K562 (cell line): Measurements from ENCODE around the gene NFATC3. TPM values are rescaled to one million over a fixed set of nuclear protein-coding genes. Genes with fewer than 3 reads are reported as not detected.
A peak's percentile ranks its signal among the peaks of the same experiment; 100 is the strongest.

ENCODE experiments used
- ELF4 ChIP-seq: fragments of 450-650 bp; formaldehyde crosslinking; IDR thresholded peaks from 2 replicates; pipeline ENCODE4 v1.4.0; 2022; ENCODE audit warnings: missing genetic modification characterization
- HDAC6 ChIP-seq: IDR thresholded peaks from 2 replicates; pipeline ENCODE4 v1.6.1; 2012; ENCODE audit warnings: low read depth, mild to moderate bottlenecking, control low read depth, inconsistent platforms, low read length, moderate library complexity
- HMG20A ChIP-seq: fragments of 450-650 bp; formaldehyde crosslinking; conservative IDR thresholded peaks from 2 replicates; pipeline ENCODE4 v1.4.0; 2020; ENCODE audit warnings: mild to moderate bottlenecking, mixed read lengths
- MIER1 ChIP-seq: fragments of 450-650 bp; IDR thresholded peaks from 2 replicates; pipeline ENCODE4 v1.6.1; 2016; ENCODE audit warnings: antibody characterized with exemption, mild to moderate bottlenecking, low read depth
- NR4A1 ChIP-seq, 2 experiments: fragments of 250-450 bp in 1 of 2; fragments of 450-650 bp in 1 of 2; sonication (Bioruptor Pico) in 1 of 2; IDR thresholded peaks; 2 replicates each; pipeline versions ENCODE4 v1.4.0 to v1.6.1; 2016 to 2020; ENCODE audit warnings: mild to moderate bottlenecking in 2 of 2, missing compliant biosample characterization in 1 of 2, missing genetic modification characterization in 1 of 2, moderate library complexity in 1 of 2
- PTTG1 ChIP-seq: fragments of 450-650 bp; IDR thresholded peaks from 2 replicates; pipeline ENCODE4 v1.6.1; 2016; ENCODE audit warnings: low read depth, mild to moderate bottlenecking, missing genetic modification characterization, missing compliant biosample characterization
- RBM34 ChIP-seq: fragments of 200-400 bp; formaldehyde crosslinking; IDR thresholded peaks from 2 replicates; pipeline ENCODE4 v1.6.1; 2018; ENCODE audit warnings: low read length, borderline replicate concordance; ENCODE audit not compliant: insufficient read depth
- SAFB ChIP-seq: fragments of 200-400 bp; formaldehyde crosslinking; IDR thresholded peaks from 2 replicates; pipeline ENCODE4 v1.6.1; 2017; ENCODE audit warnings: low read depth, low read length, borderline replicate concordance
- TARDBP ChIP-seq: fragments of 450-650 bp; IDR thresholded peaks from 2 replicates; pipeline ENCODE4 v1.6.1; 2016
- ZNF121 ChIP-seq: sonication (generic); formaldehyde crosslinking; conservative IDR thresholded peaks from 2 replicates; pipeline ENCODE4 v1.8.0; 2022; ENCODE audit warnings: missing genetic modification reagents
- ZNF445 ChIP-seq: fragments of 250-450 bp; sonication (Bioruptor Pico); IDR thresholded peaks from 2 replicates; pipeline ENCODE4 v1.4.0; 2020; ENCODE audit warnings: low read depth, mild to moderate bottlenecking, moderate library complexity
- polyA plus RNA-seq, 8 experiments: library from polyadenylated mRNA; depleted of rRNA in 4 of 8; stranded (reverse) in 5 of 8; unstranded in 3 of 8; fragments of >200 nt; fragmentation: Nextera tagmentation in 2 of 8; fragmentation: Illumina TruSeq in 1 of 8; extraction: Ambion mirVana in 2 of 8; extraction: Trizol in 1 of 8; gene quantifications; 2 replicates each; pipeline versions ENCODE4 v1.2.1 to v1.2.3, GENCODE V29; 2011 to 2014; ENCODE audit warnings: inconsistent platforms in 1 of 8, missing spikeins in 1 of 8
- total RNA-seq, 7 experiments: library from RNA; depleted of rRNA in 6 of 7; stranded (reverse); fragments of >200 nt in 6 of 7; fragmentation: Illumina TruSeq in 2 of 7; extraction: Trizol in 2 of 7; gene quantifications; 2 replicates each; pipeline versions ENCODE4 v1.2.1 to v1.2.3, GENCODE V29; 2011 to 2021; ENCODE audit warnings: low replicate concordance in 1 of 7
- TF ChIP-seq, protein P1 (sequence below), 2 experiments: fragments of 450-650 bp; formaldehyde crosslinking in 1 of 2; IDR thresholded peaks; 2 replicates each; pipeline versions ENCODE4 v1.4.0 to v1.6.1; 2014 to 2020; ENCODE audit warnings: mild to moderate bottlenecking in 2 of 2, borderline replicate concordance in 1 of 2, low read depth in 1 of 2
- TF ChIP-seq, protein P2 (sequence below): IDR thresholded peaks from 2 replicates; pipeline ENCODE4 v1.6.1; 2011; ENCODE audit warnings: borderline replicate concordance, low read depth, mild to moderate bottlenecking, moderate library complexity, low read length; ENCODE audit not compliant: insufficient read depth, poor library complexity, severe bottlenecking
- TF ChIP-seq, protein P3 (sequence below): IDR thresholded peaks from 2 replicates; pipeline ENCODE4 v1.6.1; 2012; ENCODE audit warnings: low read depth, low read length, improper control_type of control experiment, borderline replicate concordance

NFATC3 gene
- total and polyA plus RNA-seq, 9 of the 15 experiments (the other 6 are each of a cell fraction or from before 2014, with no cell fraction given) = 15.7 to 98.4 (median 59.4) TPM

- TF ChIP-seq ZNF121 (CRISPR knock-in tag) (no peak; the same call in 1 of the 2 replicates), RBM34 (no peak), MIER1 (no peak), SAFB (peak; percentile 85), HDAC6 (no peak), ZNF445 (CRISPR knock-in tag) (no peak), NR4A1 (CRISPR knock-in tag; IDR thresholded peaks at IDR 0.05) (peak; percentile 31; the same call in 1 of the 2 replicates), NR4A1 (tag; IDR thresholded peaks at IDR 0.05) (0 out of 2 replicates have a peak, but pooled peaks have one; percentile 52), PTTG1 (tag) (no peak), ELF4 (CRISPR knock-in tag) (peak; percentile 69), TARDBP (0 out of 2 replicates have a peak, but pooled peaks have one; percentile 38), HMG20A (CRISPR knock-in tag) (no peak)
- TF ChIP-seq, protein P1, sequence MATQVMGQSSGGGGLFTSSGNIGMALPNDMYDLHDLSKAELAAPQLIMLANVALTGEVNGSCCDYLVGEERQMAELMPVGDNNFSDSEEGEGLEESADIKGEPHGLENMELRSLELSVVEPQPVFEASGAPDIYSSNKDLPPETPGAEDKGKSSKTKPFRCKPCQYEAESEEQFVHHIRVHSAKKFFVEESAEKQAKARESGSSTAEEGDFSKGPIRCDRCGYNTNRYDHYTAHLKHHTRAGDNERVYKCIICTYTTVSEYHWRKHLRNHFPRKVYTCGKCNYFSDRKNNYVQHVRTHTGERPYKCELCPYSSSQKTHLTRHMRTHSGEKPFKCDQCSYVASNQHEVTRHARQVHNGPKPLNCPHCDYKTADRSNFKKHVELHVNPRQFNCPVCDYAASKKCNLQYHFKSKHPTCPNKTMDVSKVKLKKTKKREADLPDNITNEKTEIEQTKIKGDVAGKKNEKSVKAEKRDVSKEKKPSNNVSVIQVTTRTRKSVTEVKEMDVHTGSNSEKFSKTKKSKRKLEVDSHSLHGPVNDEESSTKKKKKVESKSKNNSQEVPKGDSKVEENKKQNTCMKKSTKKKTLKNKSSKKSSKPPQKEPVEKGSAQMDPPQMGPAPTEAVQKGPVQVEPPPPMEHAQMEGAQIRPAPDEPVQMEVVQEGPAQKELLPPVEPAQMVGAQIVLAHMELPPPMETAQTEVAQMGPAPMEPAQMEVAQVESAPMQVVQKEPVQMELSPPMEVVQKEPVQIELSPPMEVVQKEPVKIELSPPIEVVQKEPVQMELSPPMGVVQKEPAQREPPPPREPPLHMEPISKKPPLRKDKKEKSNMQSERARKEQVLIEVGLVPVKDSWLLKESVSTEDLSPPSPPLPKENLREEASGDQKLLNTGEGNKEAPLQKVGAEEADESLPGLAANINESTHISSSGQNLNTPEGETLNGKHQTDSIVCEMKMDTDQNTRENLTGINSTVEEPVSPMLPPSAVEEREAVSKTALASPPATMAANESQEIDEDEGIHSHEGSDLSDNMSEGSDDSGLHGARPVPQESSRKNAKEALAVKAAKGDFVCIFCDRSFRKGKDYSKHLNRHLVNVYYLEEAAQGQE (IDR thresholded peaks at IDR 0.05; ENCODE audit: borderline replicate concordance) = peak; percentile 33
- TF ChIP-seq, protein P1 (CRISPR knock-in tag; IDR thresholded peaks at IDR 0.05; ENCODE audit: low read depth) = 0 out of 2 replicates have a peak, but pooled peaks have one; percentile 58
- TF ChIP-seq, protein P2, sequence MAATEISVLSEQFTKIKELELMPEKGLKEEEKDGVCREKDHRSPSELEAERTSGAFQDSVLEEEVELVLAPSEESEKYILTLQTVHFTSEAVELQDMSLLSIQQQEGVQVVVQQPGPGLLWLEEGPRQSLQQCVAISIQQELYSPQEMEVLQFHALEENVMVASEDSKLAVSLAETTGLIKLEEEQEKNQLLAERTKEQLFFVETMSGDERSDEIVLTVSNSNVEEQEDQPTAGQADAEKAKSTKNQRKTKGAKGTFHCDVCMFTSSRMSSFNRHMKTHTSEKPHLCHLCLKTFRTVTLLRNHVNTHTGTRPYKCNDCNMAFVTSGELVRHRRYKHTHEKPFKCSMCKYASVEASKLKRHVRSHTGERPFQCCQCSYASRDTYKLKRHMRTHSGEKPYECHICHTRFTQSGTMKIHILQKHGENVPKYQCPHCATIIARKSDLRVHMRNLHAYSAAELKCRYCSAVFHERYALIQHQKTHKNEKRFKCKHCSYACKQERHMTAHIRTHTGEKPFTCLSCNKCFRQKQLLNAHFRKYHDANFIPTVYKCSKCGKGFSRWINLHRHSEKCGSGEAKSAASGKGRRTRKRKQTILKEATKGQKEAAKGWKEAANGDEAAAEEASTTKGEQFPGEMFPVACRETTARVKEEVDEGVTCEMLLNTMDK = peak; percentile 11
- TF ChIP-seq, protein P3, sequence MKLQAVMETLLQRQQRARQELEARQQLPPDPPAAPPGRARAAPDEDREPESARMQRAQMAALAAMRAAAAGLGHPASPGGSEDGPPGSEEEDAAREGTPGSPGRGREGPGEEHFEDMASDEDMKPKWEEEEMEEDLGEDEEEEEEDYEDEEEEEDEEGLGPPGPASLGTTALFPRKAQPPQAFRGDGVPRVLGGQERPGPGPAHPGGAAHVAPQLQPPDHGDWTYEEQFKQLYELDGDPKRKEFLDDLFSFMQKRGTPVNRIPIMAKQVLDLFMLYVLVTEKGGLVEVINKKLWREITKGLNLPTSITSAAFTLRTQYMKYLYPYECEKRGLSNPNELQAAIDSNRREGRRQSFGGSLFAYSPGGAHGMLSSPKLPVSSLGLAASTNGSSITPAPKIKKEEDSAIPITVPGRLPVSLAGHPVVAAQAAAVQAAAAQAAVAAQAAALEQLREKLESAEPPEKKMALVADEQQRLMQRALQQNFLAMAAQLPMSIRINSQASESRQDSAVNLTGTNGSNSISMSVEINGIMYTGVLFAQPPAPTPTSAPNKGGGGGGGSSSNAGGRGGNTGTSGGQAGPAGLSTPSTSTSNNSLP = no peak
Measured at GRCh38 chr16:68085259-68086071, at the start of gene NFATC3 (continued).
